GM19397 (cell line): ENCODE results near the gene GNAZ.

Source experiments
- ATAC-seq: cut with Tn5 transposase; IDR thresholded peaks from one replicate; pipeline ENCODE4 v1.9.1; 2021; ENCODE audit warnings: mild to moderate bottlenecking, moderate library complexity; ENCODE audit not compliant: unreplicated experiment

The GNAZ gene

GRCh38 chr22:23091760-23092159 is 21.4 kb downstream of the GNAZ start:
- ATAC-seq, result no peak

DNA sequence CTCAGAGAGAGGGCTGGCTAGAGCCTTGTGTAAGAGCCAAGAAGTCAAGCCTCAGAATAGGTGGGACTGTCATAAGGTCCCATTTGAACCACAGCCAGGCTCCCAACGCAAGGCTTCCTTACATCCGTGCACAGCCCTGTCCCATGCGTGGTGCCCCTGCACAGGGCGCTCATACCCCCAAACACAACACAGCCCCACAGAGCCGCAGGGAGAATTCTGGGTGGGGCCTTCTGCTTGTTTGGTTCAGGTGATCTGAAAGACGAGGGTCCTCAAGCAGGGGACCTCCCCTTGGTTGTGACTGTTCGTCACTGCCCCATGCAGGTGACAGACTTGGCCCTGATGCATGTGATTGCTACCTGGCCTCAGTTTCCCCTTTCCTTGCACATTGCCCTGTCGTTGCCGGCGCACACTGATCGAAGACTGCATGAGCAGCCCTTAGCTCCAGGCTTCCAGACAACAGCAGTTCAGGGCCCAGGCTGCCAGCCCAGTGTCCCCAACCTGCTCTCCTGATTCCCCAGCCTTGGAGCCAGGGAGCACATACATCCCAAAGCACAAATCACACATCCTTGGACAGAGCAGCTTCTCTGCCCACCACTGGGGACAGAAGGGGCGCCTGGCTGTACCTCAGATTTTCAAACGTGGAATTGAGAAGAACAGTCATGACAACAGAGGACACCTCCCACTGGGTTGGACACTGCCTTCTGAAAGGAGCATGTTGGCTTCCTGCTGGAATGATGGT is 22.1 kb downstream of the GNAZ start:
- no peak for ATAC-seq

- no peak for ATAC-seq
Observed at GRCh38 chr22:23093051-23093788, 22.9 kb downstream of the GNAZ start.

DNA sequence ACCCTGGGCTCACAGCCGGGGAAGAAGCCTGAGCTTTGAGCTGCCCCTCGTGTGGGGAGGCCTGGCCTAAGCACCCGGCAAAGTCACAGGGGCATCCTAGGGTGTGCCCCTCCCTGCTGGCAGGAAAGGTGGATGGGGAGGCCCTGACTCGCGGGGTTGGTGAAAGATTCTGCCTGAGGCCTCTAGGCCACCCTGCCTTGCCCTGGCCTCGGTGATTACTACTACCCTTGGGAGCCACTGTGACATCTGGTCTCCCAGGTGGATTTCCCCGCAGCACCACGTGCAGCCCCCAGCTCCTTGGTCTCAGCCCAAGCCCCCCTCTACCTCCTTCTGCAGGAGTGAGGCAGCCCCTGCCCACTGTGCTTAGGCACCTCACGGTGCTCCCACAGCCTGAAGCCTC is 23.9 kb downstream of the GNAZ start:
- ATAC-seq, result no peak

DNA sequence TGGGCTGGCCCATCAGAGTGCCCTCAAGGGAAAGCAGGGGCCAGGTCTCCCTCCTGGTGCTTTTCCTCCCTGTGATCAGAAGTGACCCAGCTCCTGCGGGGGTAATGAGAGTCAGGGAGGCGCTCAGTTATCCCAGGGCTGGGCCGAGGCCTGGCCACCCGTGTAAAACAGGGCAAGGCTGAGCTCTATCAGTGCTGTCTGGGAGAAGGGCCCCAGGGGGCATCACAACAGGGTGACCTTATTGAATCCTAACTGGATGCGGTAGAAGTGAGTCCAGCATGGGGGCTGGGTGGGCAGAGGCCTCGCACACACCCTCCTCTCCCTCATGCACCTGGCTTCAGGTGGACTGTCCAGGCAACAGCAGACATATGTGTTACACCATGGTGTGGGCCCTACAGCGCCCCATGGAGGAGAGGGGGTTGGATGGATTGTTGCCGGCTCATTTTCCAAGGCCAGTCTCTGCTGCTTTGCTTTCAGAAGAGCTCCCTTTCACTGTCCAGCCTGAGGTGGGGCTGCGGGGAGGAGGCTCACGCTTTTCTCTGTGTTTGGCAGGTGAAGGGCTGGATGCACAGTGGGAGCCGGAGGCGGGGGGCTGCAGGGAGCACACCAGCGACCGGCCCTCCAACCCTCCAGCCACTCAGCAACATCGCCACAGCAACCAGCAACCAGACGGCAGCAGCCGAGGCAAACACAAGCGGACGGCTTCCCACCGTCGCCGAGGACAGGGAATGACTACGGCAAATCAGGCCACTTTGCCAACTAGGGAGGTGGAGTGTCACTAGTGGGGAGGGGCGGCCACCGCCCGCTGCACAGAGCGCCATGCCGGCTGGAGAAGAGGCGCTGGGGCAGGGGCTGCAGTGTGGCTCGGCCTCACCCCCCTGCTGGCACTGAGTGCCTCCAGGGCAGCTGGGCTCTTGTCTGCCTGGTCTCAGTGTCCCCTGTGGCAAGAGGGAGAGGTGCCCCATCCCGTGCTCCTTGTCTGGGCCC is 24.7 kb downstream of the GNAZ start:
- no peak for ATAC-seq

DNA sequence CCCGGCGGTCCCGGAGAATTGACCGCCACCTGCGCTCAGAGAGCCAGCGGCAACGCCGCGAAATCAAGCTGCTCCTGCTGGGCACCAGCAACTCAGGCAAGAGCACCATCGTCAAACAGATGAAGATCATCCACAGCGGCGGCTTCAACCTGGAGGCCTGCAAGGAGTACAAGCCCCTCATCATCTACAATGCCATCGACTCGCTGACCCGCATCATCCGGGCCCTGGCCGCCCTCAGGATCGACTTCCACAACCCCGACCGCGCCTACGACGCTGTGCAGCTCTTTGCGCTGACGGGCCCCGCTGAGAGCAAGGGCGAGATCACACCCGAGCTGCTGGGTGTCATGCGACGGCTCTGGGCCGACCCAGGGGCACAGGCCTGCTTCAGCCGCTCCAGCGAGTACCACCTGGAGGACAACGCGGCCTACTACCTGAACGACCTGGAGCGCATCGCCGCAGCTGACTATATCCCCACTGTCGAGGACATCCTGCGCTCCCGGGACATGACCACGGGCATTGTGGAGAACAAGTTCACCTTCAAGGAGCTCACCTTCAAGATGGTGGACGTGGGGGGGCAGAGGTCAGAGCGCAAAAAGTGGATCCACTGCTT is 25.5 kb downstream of the GNAZ start:
- ATAC-seq, result no peak

- no peak for ATAC-seq
Observed at GRCh38 chr22:23097412-23098229, 27.3 kb downstream of the GNAZ start.

- ATAC-seq, result no peak
Observed at GRCh38 chr22:23098230-23098705, 27.9 kb downstream of the GNAZ start.

- no peak for ATAC-seq
Observed at GRCh38 chr22:23098718-23099530, 28.6 kb downstream of the GNAZ start.

DNA sequence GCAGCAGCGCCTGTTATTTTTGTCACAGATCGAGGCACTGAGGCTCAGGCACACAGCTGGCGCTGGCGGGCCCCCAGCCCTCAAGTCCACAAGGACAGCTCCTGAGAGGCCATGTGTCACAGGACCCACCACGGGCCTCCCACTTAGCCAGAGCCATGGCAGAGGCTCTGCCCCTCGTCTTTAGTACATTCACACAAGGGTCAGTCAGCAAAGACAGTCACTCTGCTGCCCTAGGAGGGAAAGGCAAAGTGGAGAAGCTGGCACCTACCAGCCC is 29.1 kb downstream of the GNAZ start:
- no peak for ATAC-seq

DNA sequence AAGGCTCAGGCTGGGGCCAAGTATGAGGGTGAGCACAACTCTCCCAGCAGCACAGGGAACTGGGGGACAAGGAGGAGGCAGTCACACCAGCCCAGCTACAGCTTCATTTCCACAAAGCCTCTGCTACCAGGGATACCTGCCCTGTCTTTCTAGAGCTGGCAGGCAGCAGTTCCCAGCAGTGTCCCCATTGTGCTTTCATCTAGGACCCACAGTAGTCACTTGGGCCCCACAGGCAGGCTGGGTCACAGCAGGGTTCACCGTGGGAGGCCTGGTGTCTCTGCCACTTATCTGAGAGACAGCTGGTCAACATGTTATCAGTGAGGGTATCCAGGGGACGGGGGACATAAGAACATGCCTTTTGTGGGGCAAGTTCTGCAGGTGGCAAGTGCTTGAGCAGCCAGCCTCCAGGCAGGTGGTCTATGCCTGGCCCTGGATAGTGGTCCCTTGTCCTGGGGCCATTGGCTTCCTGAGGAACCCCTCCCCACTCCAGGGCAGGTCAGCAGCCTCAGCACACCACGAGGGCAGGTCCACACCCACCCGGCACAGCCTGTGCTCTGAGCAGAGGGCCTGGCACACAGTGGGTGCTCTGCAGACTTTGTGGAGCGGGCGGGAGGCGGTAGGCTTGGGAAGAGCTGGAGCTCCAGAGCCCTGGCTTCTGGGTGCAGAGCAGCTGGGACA is 29.9 kb downstream of the GNAZ start:
- no peak for ATAC-seq

GRCh38 chr22:23101524-23101923 is 31.2 kb downstream of the GNAZ start:
- no peak for ATAC-seq

- no peak for ATAC-seq
Observed at GRCh38 chr22:23102002-23102655, 31.8 kb downstream of the GNAZ start.

DNA sequence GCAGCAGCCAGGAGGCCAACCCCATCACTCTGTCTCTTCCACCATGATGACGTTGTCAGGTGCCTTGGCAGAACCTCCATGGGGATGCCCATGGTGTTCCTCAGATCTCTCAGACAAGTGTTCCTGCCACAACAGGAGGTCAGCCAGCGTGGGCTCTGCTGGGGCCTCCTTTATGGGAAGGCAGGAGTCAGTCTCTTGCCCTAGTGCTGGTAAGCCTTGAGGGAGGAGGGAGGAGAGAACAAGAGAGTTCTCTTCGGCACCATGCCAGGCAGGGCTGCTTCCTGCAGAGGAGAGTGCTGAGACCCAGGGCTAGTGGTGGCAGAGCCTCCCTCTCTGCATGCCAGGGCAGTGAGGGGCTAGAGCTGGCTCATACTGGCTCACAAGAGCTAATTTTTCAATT is 32.5 kb downstream of the GNAZ start:
- ATAC-seq, result no peak

- ATAC-seq, result no peak
Observed at GRCh38 chr22:23103199-23103954, 33.1 kb downstream of the GNAZ start.

DNA sequence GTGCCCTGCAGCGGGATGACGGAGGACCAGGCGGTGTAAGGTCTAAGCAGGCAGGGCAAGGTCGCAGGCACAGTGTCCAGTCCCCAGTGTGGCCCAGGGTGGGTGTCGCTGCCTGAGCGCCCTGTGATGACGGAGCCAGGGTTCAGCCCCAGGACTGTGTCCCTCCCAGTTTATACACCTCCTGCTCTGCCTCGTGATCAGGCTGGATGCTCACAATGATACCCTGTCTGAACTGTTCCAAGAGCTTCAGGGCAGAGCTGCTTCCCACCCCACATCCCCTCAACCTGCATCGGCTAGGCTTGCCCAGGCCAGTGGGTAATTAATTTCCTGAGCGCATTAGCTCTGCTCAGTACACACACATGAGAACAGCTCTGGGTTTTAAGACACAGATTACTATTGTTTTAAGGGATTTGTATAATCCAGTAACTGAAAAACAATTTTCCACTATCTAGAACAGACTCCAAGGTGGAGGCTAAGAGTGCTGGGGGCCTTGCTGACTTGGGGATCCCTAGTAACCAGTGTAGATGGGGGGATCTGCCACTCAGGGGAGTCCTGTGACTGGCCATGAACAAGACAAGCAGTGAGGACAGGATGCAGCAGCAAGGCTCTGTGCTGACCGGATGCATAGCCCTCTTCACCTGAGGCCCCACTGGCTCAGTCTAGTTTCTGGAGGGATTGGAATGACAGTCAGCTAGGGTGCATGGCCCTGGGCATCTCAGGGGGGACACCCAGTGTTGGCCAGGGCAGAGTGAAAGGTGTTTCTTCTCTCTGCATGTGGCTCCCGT is 34.1 kb downstream of the GNAZ start:
- no peak for ATAC-seq

- ATAC-seq, result no peak
Observed at GRCh38 chr22:23105304-23105703, 35.0 kb downstream of the GNAZ start.
